Astrocyte of the cerebellum (primary cell): ENCODE measurements around the gene LHFPL5.

ENCODE experiments used
- DNase-seq: peaks from one replicate; pipeline ENCODE4 v3.0.0-alpha.2; 2011; ENCODE audit warnings: low read depth
- H3K4me3 ChIP-seq: 2 replicates; pipeline ENCODE4 v1.5.1; 2011; ENCODE audit warnings: mild to moderate bottlenecking, low read depth, low read length, moderate library complexity
- CTCF ChIP-seq: IDR thresholded peaks from 2 replicates; pipeline ENCODE4 v1.5.1; 2012; ENCODE audit warnings: low read length, low read depth, moderate library complexity, mild to moderate bottlenecking; ENCODE audit errors: missing control alignments
- in situ Hi-C: cut with HindIII; loops from 2 replicates; pipeline ENCODE4 v1.10.0; 2017; ENCODE audit warnings: low sequenced_read_pairs

LHFPL5 gene

GRCh38 chr6:35804996-35805736 lies at the start of gene LHFPL5:
Gene LHFPL5, plus strand, starts transcription at chr6:35805352. Its CDS starts 319 bp downstream, at chr6:35805671.
- in situ Hi-C loops: no loop called here
- no peak for DNase-seq
- peak within 1 kb of the TSS; percentile 23 for H3K4me3 ChIP-seq
- TF ChIP-seq CTCF: no peak

- in situ Hi-C loops: no loop called here
- peak; percentile 11 for DNase-seq
- no peak overlapping the region for H3K4me3 ChIP-seq
- peak; percentile 57 for TF ChIP-seq CTCF
These were observed 47.6 kb upstream of the LHFPL5 start for GRCh38 chr6:35757456-35758123.

GRCh38 chr6:35759426-35759825 lies 45.7 kb upstream of the LHFPL5 start:
- TF ChIP-seq CTCF: no peak
- H3K4me3 ChIP-seq: no peak overlapping the region
- no peak for DNase-seq
- in situ Hi-C loops: no loop called here

- no peak for TF ChIP-seq CTCF
- no peak for DNase-seq
- H3K4me3 ChIP-seq: no peak overlapping the region
- in situ Hi-C loops: no loop called here
These were observed 39.4 kb upstream of the LHFPL5 start for GRCh38 chr6:35765739-35766138.

- in situ Hi-C loops: no loop called here
- no peak overlapping the region for H3K4me3 ChIP-seq
- no peak for TF ChIP-seq CTCF
- no peak for DNase-seq
These were observed 35.9 kb upstream of the LHFPL5 start for GRCh38 chr6:35769211-35769610.

- H3K4me3 ChIP-seq: no peak overlapping the region
- TF ChIP-seq CTCF: no peak
- in situ Hi-C loops: no loop called here
- DNase-seq: no peak
These were observed 33.9 kb upstream of the LHFPL5 start for GRCh38 chr6:35771343-35771627.
